Measurements from ENCODE around the gene OMD.

- no peak for TF ChIP-seq CTCF (IDR thresholded peaks at IDR 0.05 in 2 of 3, conservative IDR thresholded peaks at IDR 0.05 in 1 of 3; ENCODE audit: borderline replicate concordance in 1 of 3, insufficient read depth in 1 of 3, low read depth in 2 of 3, low read length in 2 of 3)
- no peak for TF ChIP-seq CEBPB (IDR thresholded peaks at IDR 0.05; ENCODE audit: low read depth)
These were observed 2.4 kb upstream of the OMD start for GRCh38 chr9:92426501-92427145.
